ENCODE data around the gene BCOR. TPM values are rescaled to one million over a fixed set of nuclear protein-coding genes. Genes with fewer than 3 reads are reported as not detected.

The BCOR gene
- total and polyA plus RNA-seq, 9 of the 15 experiments (the other 6 are each of a cell fraction or from before 2014, with no cell fraction given), result 27.5 to 113 (median 37.6) TPM

GRCh38 chrX:40086569-40087335 is 11.0 kb downstream of the BCOR start (continued):
- TF ChIP-seq ZHX1 (conservative IDR thresholded peaks at IDR 0.05; ENCODE audit: low read length) (no peak), PML (IDR thresholded peaks at IDR 0.05; ENCODE audit: low read length) (no peak), ZNF23 (CRISPR knock-in tag; IDR thresholded peaks at IDR 0.05) (no peak), MXI1 (IDR thresholded peaks at IDR 0.05; ENCODE audit: low read depth, low read length) (no peak), NFXL1 (CRISPR knock-in tag; IDR thresholded peaks at IDR 0.05) (no peak), CREBBP (IDR thresholded peaks at IDR 0.05; ENCODE audit: low read depth, low read length) (no peak), ZNF584 (CRISPR knock-in tag; IDR thresholded peaks at IDR 0.05; ENCODE audit: low read depth) (no peak), TAF1 (IDR thresholded peaks at IDR 0.05; ENCODE audit: control insufficient read depth, extremely low read depth, insufficient read depth, low read length, severe bottlenecking) (no peak), RFX5 (IDR thresholded peaks at IDR 0.05; ENCODE audit: low read depth, low read length) (no peak), RBBP5 (IDR thresholded peaks at IDR 0.05; ENCODE audit: borderline replicate concordance, insufficient read depth, low read length, poor library complexity, severe bottlenecking) (peak; percentile 45), NR1H2 (CRISPR knock-in tag; IDR thresholded peaks at IDR 0.05) (no peak)
- TF ChIP-seq, protein P1, sequence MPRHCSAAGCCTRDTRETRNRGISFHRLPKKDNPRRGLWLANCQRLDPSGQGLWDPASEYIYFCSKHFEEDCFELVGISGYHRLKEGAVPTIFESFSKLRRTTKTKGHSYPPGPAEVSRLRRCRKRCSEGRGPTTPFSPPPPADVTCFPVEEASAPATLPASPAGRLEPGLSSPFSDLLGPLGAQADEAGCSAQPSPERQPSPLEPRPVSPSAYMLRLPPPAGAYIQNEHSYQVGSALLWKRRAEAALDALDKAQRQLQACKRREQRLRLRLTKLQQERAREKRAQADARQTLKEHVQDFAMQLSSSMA (CRISPR knock-in tag; IDR thresholded peaks at IDR 0.05), result no peak
- TF ChIP-seq, protein P2, sequence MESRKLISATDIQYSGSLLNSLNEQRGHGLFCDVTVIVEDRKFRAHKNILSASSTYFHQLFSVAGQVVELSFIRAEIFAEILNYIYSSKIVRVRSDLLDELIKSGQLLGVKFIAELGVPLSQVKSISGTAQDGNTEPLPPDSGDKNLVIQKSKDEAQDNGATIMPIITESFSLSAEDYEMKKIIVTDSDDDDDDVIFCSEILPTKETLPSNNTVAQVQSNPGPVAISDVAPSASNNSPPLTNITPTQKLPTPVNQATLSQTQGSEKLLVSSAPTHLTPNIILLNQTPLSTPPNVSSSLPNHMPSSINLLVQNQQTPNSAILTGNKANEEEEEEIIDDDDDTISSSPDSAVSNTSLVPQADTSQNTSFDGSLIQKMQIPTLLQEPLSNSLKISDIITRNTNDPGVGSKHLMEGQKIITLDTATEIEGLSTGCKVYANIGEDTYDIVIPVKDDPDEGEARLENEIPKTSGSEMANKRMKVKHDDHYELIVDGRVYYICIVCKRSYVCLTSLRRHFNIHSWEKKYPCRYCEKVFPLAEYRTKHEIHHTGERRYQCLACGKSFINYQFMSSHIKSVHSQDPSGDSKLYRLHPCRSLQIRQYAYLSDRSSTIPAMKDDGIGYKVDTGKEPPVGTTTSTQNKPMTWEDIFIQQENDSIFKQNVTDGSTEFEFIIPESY (CRISPR knock-in tag; IDR thresholded peaks at IDR 0.05), result peak; percentile 92
- TF ChIP-seq, protein P3, sequence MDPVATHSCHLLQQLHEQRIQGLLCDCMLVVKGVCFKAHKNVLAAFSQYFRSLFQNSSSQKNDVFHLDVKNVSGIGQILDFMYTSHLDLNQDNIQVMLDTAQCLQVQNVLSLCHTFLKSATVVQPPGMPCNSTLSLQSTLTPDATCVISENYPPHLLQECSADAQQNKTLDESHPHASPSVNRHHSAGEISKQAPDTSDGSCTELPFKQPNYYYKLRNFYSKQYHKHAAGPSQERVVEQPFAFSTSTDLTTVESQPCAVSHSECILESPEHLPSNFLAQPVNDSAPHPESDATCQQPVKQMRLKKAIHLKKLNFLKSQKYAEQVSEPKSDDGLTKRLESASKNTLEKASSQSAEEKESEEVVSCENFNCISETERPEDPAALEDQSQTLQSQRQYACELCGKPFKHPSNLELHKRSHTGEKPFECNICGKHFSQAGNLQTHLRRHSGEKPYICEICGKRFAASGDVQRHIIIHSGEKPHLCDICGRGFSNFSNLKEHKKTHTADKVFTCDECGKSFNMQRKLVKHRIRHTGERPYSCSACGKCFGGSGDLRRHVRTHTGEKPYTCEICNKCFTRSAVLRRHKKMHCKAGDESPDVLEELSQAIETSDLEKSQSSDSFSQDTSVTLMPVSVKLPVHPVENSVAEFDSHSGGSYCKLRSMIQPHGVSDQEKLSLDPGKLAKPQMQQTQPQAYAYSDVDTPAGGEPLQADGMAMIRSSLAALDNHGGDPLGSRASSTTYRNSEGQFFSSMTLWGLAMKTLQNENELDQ (CRISPR knock-in tag; IDR thresholded peaks at IDR 0.05; ENCODE audit: borderline replicate concordance), result no peak
- TF ChIP-seq, protein P4, sequence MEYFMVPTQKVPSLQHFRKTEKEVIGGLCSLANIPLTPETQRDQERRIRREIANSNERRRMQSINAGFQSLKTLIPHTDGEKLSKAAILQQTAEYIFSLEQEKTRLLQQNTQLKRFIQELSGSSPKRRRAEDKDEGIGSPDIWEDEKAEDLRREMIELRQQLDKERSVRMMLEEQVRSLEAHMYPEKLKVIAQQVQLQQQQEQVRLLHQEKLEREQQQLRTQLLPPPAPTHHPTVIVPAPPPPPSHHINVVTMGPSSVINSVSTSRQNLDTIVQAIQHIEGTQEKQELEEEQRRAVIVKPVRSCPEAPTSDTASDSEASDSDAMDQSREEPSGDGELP (CRISPR knock-in tag; IDR thresholded peaks at IDR 0.05; ENCODE audit: borderline replicate concordance), result peak; percentile 84
- TF ChIP-seq, protein P5, sequence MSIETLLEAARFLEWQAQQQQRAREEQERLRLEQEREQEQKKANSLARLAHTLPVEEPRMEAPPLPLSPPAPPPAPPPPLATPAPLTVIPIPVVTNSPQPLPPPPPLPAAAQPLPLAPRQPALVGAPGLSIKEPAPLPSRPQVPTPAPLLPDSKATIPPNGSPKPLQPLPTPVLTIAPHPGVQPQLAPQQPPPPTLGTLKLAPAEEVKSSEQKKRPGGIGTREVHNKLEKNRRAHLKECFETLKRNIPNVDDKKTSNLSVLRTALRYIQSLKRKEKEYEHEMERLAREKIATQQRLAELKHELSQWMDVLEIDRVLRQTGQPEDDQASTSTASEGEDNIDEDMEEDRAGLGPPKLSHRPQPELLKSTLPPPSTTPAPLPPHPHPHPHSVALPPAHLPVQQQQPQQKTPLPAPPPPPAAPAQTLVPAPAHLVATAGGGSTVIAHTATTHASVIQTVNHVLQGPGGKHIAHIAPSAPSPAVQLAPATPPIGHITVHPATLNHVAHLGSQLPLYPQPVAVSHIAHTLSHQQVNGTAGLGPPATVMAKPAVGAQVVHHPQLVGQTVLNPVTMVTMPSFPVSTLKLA (conservative IDR thresholded peaks at IDR 0.05), result peak in 1 of 2 experiments; percentile 26; a peak in 1 of 4 replicates
